Fibroblast of pulmonary artery (primary cell): Measurements from ENCODE around the gene CPAMD8.
A peak's percentile ranks its signal among the peaks of the same experiment; 100 is the strongest.
"Not testable (repeated sequence)": the region's sequence is repeated elsewhere in the genome, so short reads cannot be mapped to it uniquely, and the experiment has no call there.

ENCODE experiments used
- DNase-seq: peaks from one replicate; pipeline ENCODE4 v3.0.0-alpha.2; 2010; ENCODE audit warnings: low read depth
- H3K4me3 ChIP-seq: replicated peaks from 2 replicates; pipeline ENCODE4 v1.5.1; 2011; ENCODE audit warnings: low read depth, mild to moderate bottlenecking, control low read depth, low read length, moderate library complexity
- TF ChIP-seq, protein P1 (sequence below): IDR thresholded peaks from 2 replicates; pipeline ENCODE4 v1.5.1; 2011; ENCODE audit warnings: mild to moderate bottlenecking, control low read depth, low read length, inconsistent platforms; ENCODE audit errors: missing control alignments

Gene CPAMD8

DNA sequence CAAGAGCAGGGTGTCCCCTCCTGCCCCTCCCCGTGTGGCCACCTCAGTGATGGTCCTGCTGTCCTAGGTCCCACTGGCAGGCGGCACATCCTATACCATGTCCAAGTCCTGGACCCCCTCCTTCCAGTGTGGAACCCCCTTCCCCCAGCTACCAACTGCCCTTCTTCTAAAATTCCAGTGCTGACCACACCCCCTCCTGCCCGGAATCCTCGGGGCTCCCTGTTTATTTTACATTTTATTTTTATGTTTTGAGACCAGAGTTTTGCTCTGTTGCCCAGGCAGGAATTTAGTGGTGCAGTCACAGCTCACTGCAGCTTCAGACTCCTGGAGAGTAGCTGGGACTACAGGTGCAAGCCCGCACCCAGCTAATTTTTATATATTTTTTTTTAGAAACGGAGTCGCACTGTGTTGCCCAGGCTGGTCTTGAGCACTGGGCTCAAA is 945 bp upstream of the CPAMD8 start:
- TF ChIP-seq, protein P1, sequence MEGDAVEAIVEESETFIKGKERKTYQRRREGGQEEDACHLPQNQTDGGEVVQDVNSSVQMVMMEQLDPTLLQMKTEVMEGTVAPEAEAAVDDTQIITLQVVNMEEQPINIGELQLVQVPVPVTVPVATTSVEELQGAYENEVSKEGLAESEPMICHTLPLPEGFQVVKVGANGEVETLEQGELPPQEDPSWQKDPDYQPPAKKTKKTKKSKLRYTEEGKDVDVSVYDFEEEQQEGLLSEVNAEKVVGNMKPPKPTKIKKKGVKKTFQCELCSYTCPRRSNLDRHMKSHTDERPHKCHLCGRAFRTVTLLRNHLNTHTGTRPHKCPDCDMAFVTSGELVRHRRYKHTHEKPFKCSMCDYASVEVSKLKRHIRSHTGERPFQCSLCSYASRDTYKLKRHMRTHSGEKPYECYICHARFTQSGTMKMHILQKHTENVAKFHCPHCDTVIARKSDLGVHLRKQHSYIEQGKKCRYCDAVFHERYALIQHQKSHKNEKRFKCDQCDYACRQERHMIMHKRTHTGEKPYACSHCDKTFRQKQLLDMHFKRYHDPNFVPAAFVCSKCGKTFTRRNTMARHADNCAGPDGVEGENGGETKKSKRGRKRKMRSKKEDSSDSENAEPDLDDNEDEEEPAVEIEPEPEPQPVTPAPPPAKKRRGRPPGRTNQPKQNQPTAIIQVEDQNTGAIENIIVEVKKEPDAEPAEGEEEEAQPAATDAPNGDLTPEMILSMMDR, result no peak
- no peak for DNase-seq
- no peak overlapping the region for H3K4me3 ChIP-seq

DNA sequence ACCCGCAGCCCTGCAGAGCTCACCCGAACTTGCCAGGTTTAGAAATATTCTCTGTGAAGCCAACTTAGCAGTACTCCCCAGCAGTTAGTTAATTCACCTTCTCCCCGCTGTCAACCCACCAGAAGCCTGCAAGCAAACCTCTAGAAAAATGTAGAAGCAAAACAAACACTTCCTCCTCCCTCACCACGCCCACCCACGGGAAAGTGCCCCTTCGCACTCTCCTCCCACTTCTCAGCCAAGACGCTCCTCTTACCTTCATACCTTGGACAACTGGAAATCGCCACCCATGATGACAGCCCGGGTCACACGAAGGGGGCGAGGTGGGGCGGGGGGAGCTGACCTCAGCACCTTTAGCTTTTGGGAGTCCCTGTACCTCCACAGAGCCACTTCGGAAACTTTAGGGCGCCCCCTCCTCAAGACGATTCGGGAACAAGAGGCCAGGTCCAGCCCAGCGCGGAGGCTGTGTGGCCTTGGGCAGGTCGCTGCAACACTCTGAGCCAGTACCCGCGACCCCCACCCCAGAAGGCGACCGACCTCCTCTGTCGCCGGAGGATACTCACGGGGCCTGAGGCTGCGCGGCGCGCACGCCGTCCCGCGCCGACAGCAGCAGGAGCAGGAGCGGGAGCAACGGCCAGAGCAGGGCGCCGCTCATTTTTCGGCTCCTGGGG is 485 bp downstream of the CPAMD8 start:
- no peak overlapping the region for H3K4me3 ChIP-seq
- TF ChIP-seq, protein P1, result no peak
- no peak for DNase-seq

DNA sequence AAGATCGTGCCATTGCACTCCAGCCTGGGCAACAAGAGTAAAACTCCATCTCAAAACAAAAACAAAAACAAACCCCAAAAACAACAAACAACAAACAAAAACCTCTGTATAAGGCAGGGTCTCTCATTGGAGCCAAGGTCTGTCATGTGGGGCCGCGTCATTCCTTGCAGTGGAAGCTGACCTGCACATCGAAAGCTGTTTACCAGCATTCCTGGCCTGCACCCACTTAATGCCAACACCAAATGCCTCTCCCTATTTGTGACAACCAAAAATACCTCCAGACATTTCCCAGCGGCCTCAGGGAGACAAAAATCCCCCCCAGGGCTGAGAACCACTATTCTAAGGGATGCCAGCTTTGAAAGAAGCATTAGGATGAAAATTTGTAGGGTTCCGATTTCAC is 1.2 kb downstream of the CPAMD8 start:
- TF ChIP-seq, protein P1, result no peak
- H3K4me3 ChIP-seq, result no peak overlapping the region
- no peak for DNase-seq

DNA sequence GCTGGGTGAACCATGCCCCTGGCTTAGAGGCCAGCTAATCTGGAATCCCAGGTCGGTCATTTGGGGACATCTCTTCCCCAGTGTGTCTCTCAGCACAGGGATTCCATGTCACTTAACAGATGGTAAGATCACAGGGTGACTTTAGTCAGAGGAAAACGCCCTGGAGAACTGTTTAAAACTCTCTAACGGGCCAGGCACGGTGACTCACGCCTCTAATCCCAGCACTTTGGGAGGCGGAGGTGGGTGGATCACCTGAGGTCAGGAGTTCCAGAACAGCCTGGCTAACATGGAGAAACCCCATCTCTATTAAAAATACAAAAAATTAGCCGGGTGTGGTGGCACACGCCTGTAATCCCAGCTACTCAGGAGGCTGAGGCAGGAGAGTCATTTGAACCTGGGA is 1.7 kb downstream of the CPAMD8 start:
- not testable (repeated sequence) for DNase-seq, H3K4me3 ChIP-seq

DNA sequence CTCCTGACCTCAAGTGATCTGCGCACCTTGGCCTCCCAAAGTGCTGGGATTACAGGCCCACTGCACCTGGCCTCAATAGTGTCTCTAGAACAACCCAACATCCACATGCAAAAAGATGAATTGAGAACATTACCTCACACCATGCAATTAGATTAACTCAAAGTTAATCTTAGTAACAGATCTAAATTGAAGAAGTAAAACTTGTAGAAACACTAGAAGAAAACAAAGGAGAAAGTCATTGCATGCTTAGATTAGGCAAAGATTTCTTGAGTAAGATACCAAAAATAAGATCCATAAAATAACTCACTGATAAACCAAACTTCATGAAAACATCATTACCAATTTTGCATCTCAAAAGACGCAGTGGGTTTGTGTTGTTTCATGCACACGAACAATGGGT is 2.8 kb downstream of the CPAMD8 start:
- H3K4me3 ChIP-seq, result no peak overlapping the region
- DNase-seq, result no peak
- TF ChIP-seq, protein P1, result no peak

DNA sequence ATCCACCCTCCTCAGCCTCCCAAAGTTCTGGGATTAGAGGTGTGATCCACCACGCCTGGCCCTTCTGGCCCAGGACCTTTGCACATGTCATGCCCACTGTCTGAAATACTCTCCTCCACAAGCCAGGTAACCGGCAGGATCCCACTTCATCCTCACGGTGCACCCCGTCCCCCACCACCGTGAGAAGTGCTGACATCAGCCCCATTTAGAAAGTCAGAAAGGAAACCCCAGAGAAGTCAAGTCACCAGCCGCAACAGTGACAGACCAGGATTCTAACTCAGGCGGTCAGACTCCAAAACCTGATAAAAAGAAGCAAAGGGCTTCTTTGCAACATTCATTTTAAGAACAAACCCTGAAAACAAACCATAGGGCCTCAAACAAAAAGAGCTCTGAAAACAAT is 3.9 kb downstream of the CPAMD8 start:
- TF ChIP-seq, protein P1, result no peak
- no peak for DNase-seq
- H3K4me3 ChIP-seq, result no peak overlapping the region

DNA sequence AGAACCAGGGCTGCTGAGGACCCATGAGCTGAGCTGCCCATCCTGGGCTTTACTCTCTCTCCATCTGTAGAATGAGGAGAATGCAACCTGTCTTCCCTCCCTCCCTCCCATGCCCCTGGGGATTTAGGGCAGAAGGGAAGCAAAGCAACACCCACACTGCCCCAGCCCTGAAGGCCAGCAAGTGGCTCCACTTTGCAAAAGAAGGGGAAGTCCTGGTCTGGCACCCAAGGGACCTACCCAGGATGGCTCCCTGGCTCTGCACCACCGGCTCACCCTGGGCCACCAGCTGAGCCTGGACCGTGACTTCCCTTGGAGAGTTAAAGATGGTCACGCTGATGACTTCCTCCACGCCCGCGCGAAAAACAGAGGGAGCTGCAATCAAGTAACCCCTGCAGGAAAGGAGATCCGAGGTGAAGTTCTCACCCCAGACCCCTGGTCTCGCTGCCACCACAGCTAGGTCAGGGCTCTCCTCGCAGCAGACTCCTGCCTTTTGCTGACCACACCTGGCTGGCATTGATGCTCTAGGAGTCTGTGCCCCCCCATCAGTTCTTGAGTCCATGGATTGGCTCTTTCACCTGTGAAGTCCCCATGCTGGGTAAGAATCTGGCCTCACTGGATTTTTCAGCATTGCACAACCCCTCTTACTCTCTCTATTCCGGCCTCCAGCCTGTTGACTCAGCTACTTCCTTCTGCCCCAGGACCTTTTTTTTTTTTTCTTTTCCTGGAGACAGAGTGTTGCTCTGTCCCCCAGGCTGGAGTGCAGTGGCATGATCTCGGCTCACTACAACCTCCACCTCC is 4.6 kb downstream of the CPAMD8 start:
- no peak overlapping the region for H3K4me3 ChIP-seq
- TF ChIP-seq, protein P1, result no peak
- peak; percentile 79 for DNase-seq
